ENCODE measurements around the gene RAB6C.
"Not testable (repeated sequence)": the region's sequence is repeated elsewhere in the genome, so short reads cannot be mapped to it uniquely, and the experiment has no call there.

Gene RAB6C

DNA sequence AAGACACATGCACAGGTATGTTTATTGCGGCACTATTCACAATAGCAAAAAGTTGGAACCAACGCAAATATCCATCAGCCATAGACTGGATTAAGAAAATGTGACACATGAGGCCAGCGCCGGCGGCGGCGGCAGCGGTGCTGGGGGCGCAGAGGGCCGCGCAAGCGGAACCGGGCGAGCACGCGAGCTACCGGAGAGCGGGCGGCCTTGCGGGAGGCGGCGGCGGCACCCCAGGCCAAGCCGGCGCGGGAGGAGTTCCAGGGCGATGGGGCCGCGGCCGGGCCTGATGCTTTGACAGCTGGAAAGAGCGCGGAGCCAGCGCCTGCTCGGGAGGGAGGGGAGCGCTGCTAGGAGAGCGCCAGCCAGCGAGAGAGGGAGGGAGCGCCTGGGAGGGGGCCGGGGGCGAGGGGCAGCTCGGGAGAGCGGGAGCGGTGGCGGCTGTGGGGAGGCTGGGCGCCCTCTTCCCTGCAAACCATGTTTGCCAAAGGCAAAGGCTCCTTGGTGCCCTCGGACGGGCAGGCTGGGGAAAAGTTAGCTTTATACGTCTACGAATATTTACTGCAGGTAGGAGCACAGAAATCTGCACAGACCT lies 13.0 kb downstream of the RAB6C start:
- not testable (repeated sequence) for H2BK5ac ChIP-seq (ENCODE audit: low read depth, low read length, poor library complexity, severe bottlenecking); H3K4me2 ChIP-seq (ENCODE audit: low read length, poor library complexity, severe bottlenecking); H4K91ac ChIP-seq (ENCODE audit: low read length); H3K4ac ChIP-seq (ENCODE audit: low read depth in 1 of 2, low read length in 2 of 2); H2BK15ac ChIP-seq (ENCODE audit: low read depth, poor library complexity, severe bottlenecking); H3K27ac ChIP-seq (ENCODE audit: low read length, poor library complexity, severe bottlenecking); H2BK120ac ChIP-seq (ENCODE audit: low read depth, low read length); H2BK12ac ChIP-seq (ENCODE audit: low read length in 2 of 2); H3K4me3 ChIP-seq (ENCODE audit: insufficient read depth in 1 of 2, low read depth in 1 of 2, low read length in 2 of 2); H3K79me1 ChIP-seq (replicated peaks; ENCODE audit: low read length, poor library complexity, severe bottlenecking); H4K8ac ChIP-seq (ENCODE audit: low read length); H3K9ac ChIP-seq (ENCODE audit: low read length); H2AK5ac ChIP-seq (ENCODE audit: low read length, severe bottlenecking); H3K18ac ChIP-seq (ENCODE audit: low read depth in 1 of 2, low read length in 2 of 2); H2AFZ ChIP-seq (ENCODE audit: low read depth, low read length); DNase-seq; H3K23ac ChIP-seq (ENCODE audit: low read length in 2 of 2); H3K36me3 ChIP-seq (ENCODE audit: control insufficient read depth in 1 of 2, insufficient read depth in 2 of 2, low read depth in 1 of 2, low read length in 2 of 2); H3K9me3 ChIP-seq (ENCODE audit: control insufficient read depth, low read length); H3K14ac ChIP-seq (ENCODE audit: low read length in 2 of 2); H3K4me1 ChIP-seq (ENCODE audit: control insufficient read depth, insufficient read depth, low read depth, low read length)
- 0% methylated on average over 4 of the region's 49 CpGs for WGBS
- H3K27me3 ChIP-seq (ENCODE audit: control insufficient read depth in 1 of 2, insufficient read depth in 1 of 2, low read length in 2 of 2) = peaks cover 0 to 16% of the 10 kb centered on the region in 2 experiments

DNA sequence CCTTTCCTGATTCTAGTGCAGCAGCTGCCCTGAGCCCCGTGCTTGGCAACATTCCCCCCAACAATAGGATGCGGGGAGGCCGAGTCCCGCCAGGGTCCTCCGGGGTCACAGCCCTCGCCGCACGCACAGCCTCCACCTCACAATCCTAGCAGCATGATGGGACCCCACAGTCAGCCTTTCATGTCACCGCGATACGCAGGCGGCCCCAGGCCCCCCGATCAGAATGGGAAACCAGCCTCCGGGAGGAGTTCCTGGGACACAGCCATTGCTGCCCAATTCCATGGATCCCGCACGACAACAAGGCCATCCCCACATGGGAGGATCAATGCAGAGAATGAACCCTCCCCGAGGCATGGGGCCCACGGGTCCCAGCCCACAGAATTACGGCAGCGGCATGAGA lies 13.7 kb downstream of the RAB6C start:
- not testable (repeated sequence) for H2BK120ac ChIP-seq (ENCODE audit: low read depth, low read length); H3K4ac ChIP-seq (ENCODE audit: low read depth in 1 of 2, low read length in 2 of 2); H2AK5ac ChIP-seq (ENCODE audit: low read length, severe bottlenecking); H3K4me2 ChIP-seq (ENCODE audit: low read length, poor library complexity, severe bottlenecking); H2BK12ac ChIP-seq (ENCODE audit: low read length in 2 of 2); H3K79me1 ChIP-seq (replicated peaks; ENCODE audit: low read length, poor library complexity, severe bottlenecking); H3K23ac ChIP-seq (ENCODE audit: low read length in 2 of 2); H3K9me3 ChIP-seq (ENCODE audit: control insufficient read depth, low read length); H3K14ac ChIP-seq (ENCODE audit: low read length in 2 of 2); H4K91ac ChIP-seq (ENCODE audit: low read length); H3K36me3 ChIP-seq (ENCODE audit: control insufficient read depth in 1 of 2, insufficient read depth in 2 of 2, low read depth in 1 of 2, low read length in 2 of 2); H2AFZ ChIP-seq (ENCODE audit: low read depth, low read length); H2BK15ac ChIP-seq (ENCODE audit: low read depth, poor library complexity, severe bottlenecking); H4K8ac ChIP-seq (ENCODE audit: low read length); DNase-seq; H2BK5ac ChIP-seq (ENCODE audit: low read depth, low read length, poor library complexity, severe bottlenecking); H3K18ac ChIP-seq (ENCODE audit: low read depth in 1 of 2, low read length in 2 of 2); H3K27ac ChIP-seq (ENCODE audit: low read length, poor library complexity, severe bottlenecking); H3K4me3 ChIP-seq (ENCODE audit: insufficient read depth in 1 of 2, low read depth in 1 of 2, low read length in 2 of 2); H3K4me1 ChIP-seq (ENCODE audit: control insufficient read depth, insufficient read depth, low read depth, low read length); H3K9ac ChIP-seq (ENCODE audit: low read length)
- H3K27me3 ChIP-seq (ENCODE audit: control insufficient read depth in 1 of 2, insufficient read depth in 1 of 2, low read length in 2 of 2) = peaks cover 0 to 19% of the 10 kb centered on the region in 2 experiments
- WGBS = 51% methylated on average over 20 of the region's 20 CpGs

DNA sequence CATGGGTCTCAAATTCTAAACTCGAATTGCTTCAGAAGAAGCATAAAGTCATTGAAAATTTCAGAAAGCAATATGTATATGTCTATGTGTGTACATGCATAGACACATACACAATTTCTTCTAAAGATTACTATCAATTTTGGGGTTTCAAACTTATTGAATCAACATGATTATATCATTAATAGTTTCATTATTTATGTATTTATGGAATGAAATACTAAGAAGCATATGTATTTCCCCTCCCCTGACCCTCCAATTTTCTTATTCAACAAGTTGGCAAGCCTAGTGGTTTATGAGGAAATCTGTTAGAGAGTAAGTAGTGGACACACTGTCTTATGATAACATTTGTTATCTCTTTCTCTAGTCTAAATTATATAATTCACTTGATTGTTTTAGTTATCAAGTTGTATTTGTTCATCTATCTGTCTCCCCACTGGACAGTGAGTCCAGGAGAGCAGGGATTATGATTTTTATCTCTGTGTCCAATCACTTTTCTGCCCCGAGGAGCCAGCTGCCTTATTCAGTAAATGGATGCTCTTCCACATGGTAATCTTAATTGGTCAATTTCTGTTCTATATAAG lies 17.3 kb downstream of the RAB6C start:
- DNase-seq; H2BK12ac ChIP-seq (ENCODE audit: low read length in 2 of 2); H3K4ac ChIP-seq (ENCODE audit: low read depth in 1 of 2, low read length in 2 of 2); H3K4me3 ChIP-seq (ENCODE audit: insufficient read depth in 1 of 2, low read depth in 1 of 2, low read length in 2 of 2); H3K18ac ChIP-seq (ENCODE audit: low read depth in 1 of 2, low read length in 2 of 2); H4K91ac ChIP-seq (ENCODE audit: low read length); H3K23ac ChIP-seq (ENCODE audit: low read length in 2 of 2); H2AK5ac ChIP-seq (ENCODE audit: low read length, severe bottlenecking); H2BK15ac ChIP-seq (ENCODE audit: low read depth, poor library complexity, severe bottlenecking); H3K36me3 ChIP-seq (ENCODE audit: control insufficient read depth in 1 of 2, insufficient read depth in 2 of 2, low read depth in 1 of 2, low read length in 2 of 2); H2BK120ac ChIP-seq (ENCODE audit: low read depth, low read length); H3K79me1 ChIP-seq (replicated peaks; ENCODE audit: low read length, poor library complexity, severe bottlenecking); H3K4me1 ChIP-seq (ENCODE audit: control insufficient read depth, insufficient read depth, low read depth, low read length); H2AFZ ChIP-seq (ENCODE audit: low read depth, low read length); H3K4me2 ChIP-seq (ENCODE audit: low read length, poor library complexity, severe bottlenecking); H3K9me3 ChIP-seq (ENCODE audit: control insufficient read depth, low read length); H3K14ac ChIP-seq (ENCODE audit: low read length in 2 of 2); H4K8ac ChIP-seq (ENCODE audit: low read length); H3K9ac ChIP-seq (ENCODE audit: low read length); H3K27ac ChIP-seq (ENCODE audit: low read length, poor library complexity, severe bottlenecking); H2BK5ac ChIP-seq (ENCODE audit: low read depth, low read length, poor library complexity, severe bottlenecking): not testable (repeated sequence)
- H3K27me3 ChIP-seq (ENCODE audit: control insufficient read depth in 1 of 2, insufficient read depth in 1 of 2, low read length in 2 of 2) = peaks cover 0 to 10% of the 10 kb centered on the region in 2 experiments
- WGBS = 75% methylated on average over 1 of the region's 2 CpGs

DNA sequence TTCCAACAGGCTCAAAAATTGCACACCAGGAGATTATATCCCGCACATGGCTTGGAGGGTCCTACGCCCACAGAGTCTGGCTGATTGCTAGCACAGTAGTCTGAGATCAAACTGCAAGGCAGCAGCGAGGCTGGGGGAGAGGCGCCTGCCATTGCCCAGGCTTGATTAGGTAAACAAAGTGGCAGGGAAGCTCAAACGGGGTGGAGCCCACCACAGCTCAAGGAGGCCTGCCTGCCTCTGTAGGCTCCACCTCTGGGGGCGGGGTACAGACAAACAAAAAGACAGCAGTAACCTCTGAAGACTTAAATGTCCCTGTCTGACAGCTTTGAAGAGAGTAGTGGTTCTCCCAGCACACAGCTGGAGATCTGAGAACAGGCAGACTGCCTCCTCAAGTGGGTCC lies 19.3 kb downstream of the RAB6C start:
- not testable (repeated sequence) for H3K18ac ChIP-seq (ENCODE audit: low read depth in 1 of 2, low read length in 2 of 2); DNase-seq
- WGBS = 71% methylated on average over 6 of the region's 6 CpGs

More for the DNA sequence above, 19.3 kb downstream of the RAB6C start:
- H3K79me1 ChIP-seq (replicated peaks; ENCODE audit: low read length, poor library complexity, severe bottlenecking); H4K91ac ChIP-seq (ENCODE audit: low read length); H3K14ac ChIP-seq (ENCODE audit: low read length in 2 of 2); H3K9ac ChIP-seq (ENCODE audit: low read length); H3K36me3 ChIP-seq (ENCODE audit: control insufficient read depth in 1 of 2, insufficient read depth in 2 of 2, low read depth in 1 of 2, low read length in 2 of 2); H3K4ac ChIP-seq (ENCODE audit: low read depth in 1 of 2, low read length in 2 of 2); H3K9me3 ChIP-seq (ENCODE audit: control insufficient read depth, low read length); H2BK15ac ChIP-seq (ENCODE audit: low read depth, poor library complexity, severe bottlenecking); H2BK120ac ChIP-seq (ENCODE audit: low read depth, low read length); H3K23ac ChIP-seq (ENCODE audit: low read length in 2 of 2); H3K27me3 ChIP-seq (ENCODE audit: control insufficient read depth in 1 of 2, insufficient read depth in 1 of 2, low read length in 2 of 2); H2BK5ac ChIP-seq (ENCODE audit: low read depth, low read length, poor library complexity, severe bottlenecking); H3K4me1 ChIP-seq (ENCODE audit: control insufficient read depth, insufficient read depth, low read depth, low read length); H2AFZ ChIP-seq (ENCODE audit: low read depth, low read length); H2BK12ac ChIP-seq (ENCODE audit: low read length in 2 of 2); H3K4me2 ChIP-seq (ENCODE audit: low read length, poor library complexity, severe bottlenecking); H3K27ac ChIP-seq (ENCODE audit: low read length, poor library complexity, severe bottlenecking); H3K4me3 ChIP-seq (ENCODE audit: insufficient read depth in 1 of 2, low read depth in 1 of 2, low read length in 2 of 2); H2AK5ac ChIP-seq (ENCODE audit: low read length, severe bottlenecking); H4K8ac ChIP-seq (ENCODE audit: low read length): not testable (repeated sequence)
